AG09309 (cell line): ENCODE data around the gene IGFALS.

Experiments used
- DNase-seq: peaks from one replicate; pipeline ENCODE4 v3.0.0-alpha.2; 2010; ENCODE audit warnings: low read depth
- H3K4me3 ChIP-seq: 2 replicates; pipeline ENCODE4 v1.5.1; 2011; ENCODE audit warnings: mild to moderate bottlenecking, low read depth, low read length, moderate library complexity; ENCODE audit not compliant: control insufficient read depth
- CTCF ChIP-seq: IDR thresholded peaks from 2 replicates; pipeline ENCODE4 v1.5.1; 2011; ENCODE audit warnings: mild to moderate bottlenecking, low read depth, low read length, inconsistent platforms; ENCODE audit not compliant: insufficient read depth, control insufficient read depth; ENCODE audit errors: missing control alignments

The IGFALS gene

GRCh38 chr16:1793578-1794220 lies at the start of gene IGFALS:
Gene IGFALS, minus strand, starts transcription at chr16:1793705. Its CDS starts 53 bp downstream, at chr16:1793652.
- no peak for TF ChIP-seq CTCF
- no peak within 1 kb of the TSS for H3K4me3 ChIP-seq
- no peak for DNase-seq

GRCh38 chr16:1839554-1839953 lies 46.0 kb upstream of the IGFALS start:
- peak; percentile 20 for DNase-seq
- H3K4me3 ChIP-seq, result no peak overlapping the region
- no peak for TF ChIP-seq CTCF

- H3K4me3 ChIP-seq, result no peak overlapping the region
- no peak for TF ChIP-seq CTCF
- DNase-seq, result no peak
These were observed 40.6 kb upstream of the IGFALS start for GRCh38 chr16:1834096-1834495.

GRCh38 chr16:1832838-1833454 lies 39.4 kb upstream of the IGFALS start:
- no peak for DNase-seq
- TF ChIP-seq CTCF, result no peak
- no peak overlapping the region for H3K4me3 ChIP-seq

- DNase-seq, result no peak
- no peak overlapping the region for H3K4me3 ChIP-seq
- no peak for TF ChIP-seq CTCF
These were observed 37.9 kb upstream of the IGFALS start for GRCh38 chr16:1831186-1832075.

- no peak overlapping the region for H3K4me3 ChIP-seq
- TF ChIP-seq CTCF, result no peak
- DNase-seq, result no peak
These were observed 36.7 kb upstream of the IGFALS start for GRCh38 chr16:1830213-1830612.
